HepG2 (cell line): ENCODE results near the gene CCL4.

Experiments
- CBX5 ChIP-seq: sonication (generic); formaldehyde crosslinking; IDR thresholded peaks from 2 replicates; pipeline ENCODE4 v1.4.0; 2020; ENCODE audit warnings: missing genetic modification reagents, borderline replicate concordance
- CSRNP1 ChIP-seq: sonication (generic); formaldehyde crosslinking; IDR thresholded peaks from 2 replicates; pipeline ENCODE4 v1.8.1; 2023; ENCODE audit warnings: mild to moderate bottlenecking, missing genetic modification reagents
- IRF9 ChIP-seq: sonication (generic); formaldehyde crosslinking; IDR thresholded peaks from 2 replicates; pipeline ENCODE4 v1.8.0; 2022; ENCODE audit warnings: missing genetic modification reagents, mild to moderate bottlenecking, borderline replicate concordance
- NFE2L2 ChIP-seq: fragments of 150-350 bp; IDR thresholded peaks from 2 replicates; pipeline ENCODE4 v1.6.1; 2014; ENCODE audit warnings: low read length
- NFYB ChIP-seq: sonication (generic); formaldehyde crosslinking; IDR thresholded peaks from 2 replicates; pipeline ENCODE4 v1.4.0; 2020; ENCODE audit warnings: missing genetic modification reagents
- NR1H2 ChIP-seq: sonication (generic); formaldehyde crosslinking; IDR thresholded peaks from 2 replicates; pipeline ENCODE4 v1.8.1; 2022; ENCODE audit warnings: low read depth, missing genetic modification reagents, borderline replicate concordance
- POLR2A ChIP-seq, 2 experiments: IDR thresholded peaks; 2 replicates each; pipeline ENCODE4 v1.6.1; 2011; ENCODE audit warnings: low read depth in 2 of 2, low read length in 2 of 2, mild to moderate bottlenecking in 1 of 2, moderate library complexity in 1 of 2; ENCODE audit not compliant: insufficient read depth in 1 of 2
- POLR2AphosphoS5 ChIP-seq: IDR thresholded peaks from 2 replicates; pipeline ENCODE4 v1.6.1; 2012; ENCODE audit warnings: low read depth, low read length
- SRSF1 ChIP-seq: fragments of 200-400 bp; formaldehyde crosslinking; optimal IDR thresholded peaks from 2 replicates; pipeline ENCODE3; 2017; ENCODE audit warnings: mild to moderate bottlenecking, low read depth, low read length, moderate library complexity
- TAF1 ChIP-seq: sonication (generic); formaldehyde crosslinking; IDR thresholded peaks from 2 replicates; pipeline ENCODE4 v1.4.0; 2020; ENCODE audit warnings: missing genetic modification reagents

GRCh38 chr17:36094232-36094631 is 9.4 kb upstream of the CCL4 start:
- TF ChIP-seq NR1H2 (CRISPR knock-in tag) (no peak), POLR2AphosphoS5 (no peak), NFE2L2 (no peak), CSRNP1 (no peak), IRF9 (CRISPR knock-in tag) (no peak), TAF1 (CRISPR knock-in tag) (no peak), POLR2A (IDR thresholded peaks at IDR 0.05; ENCODE audit: insufficient read depth in 1 of 2, low read depth in 2 of 2, low read length in 2 of 2) (no peak), NFYB (CRISPR knock-in tag) (no peak), SRSF1 (no peak), CBX5 (CRISPR knock-in tag) (no peak)
